Lower lobe of right lung (tissue), 2 donors: ENCODE data around the gene CNGA3. TPM values are rescaled to one million over a fixed set of nuclear protein-coding genes. Genes with fewer than 3 reads are reported as not detected.

ENCODE experiments used
- ATAC-seq, 2 donors: fragments of 200-7000 bp; cut with Tn5 transposase; one replicate each; pipeline ENCODE4 v1.9.1; 2020 to 2022; ENCODE audit warnings: mild to moderate bottlenecking in 2 of 2, moderate library complexity in 2 of 2
- DNase-seq: peaks from one replicate; pipeline ENCODE4 v3.0.0-alpha.2; 2020
- H3K27ac ChIP-seq: fragments of 200-600 bp; one replicate; pipeline ENCODE4 v1.8.0; 2022
- H3K27me3 ChIP-seq: fragments of 200-600 bp; one replicate; pipeline ENCODE4 v1.8.0; 2022; ENCODE audit warnings: low read depth
- H3K36me3 ChIP-seq: fragments of 200-600 bp; one replicate; pipeline ENCODE4 v1.8.0; 2022; ENCODE audit warnings: mild to moderate bottlenecking
- H3K4me1 ChIP-seq: fragments of 200-600 bp; one replicate; pipeline ENCODE4 v1.8.0; 2022
- H3K4me3 ChIP-seq: fragments of 200-600 bp; one replicate; pipeline ENCODE4 v1.8.0; 2022; ENCODE audit warnings: mild to moderate bottlenecking
- H3K9me3 ChIP-seq: fragments of 200-600 bp; one replicate; pipeline ENCODE4 v1.8.0; 2022
- CTCF ChIP-seq: fragments of 200-600 bp; IDR thresholded peaks from one replicate; pipeline ENCODE4 v1.8.0; 2022; ENCODE audit warnings: antibody characterized with exemption, mild to moderate bottlenecking
- intact Hi-C: fragments of 100-400 bp; cut with DNase I; formaldehyde crosslinking; loops from one replicate; pipeline ENCODE4 v1.11.0; 2022
- total RNA-seq: library from RNA; stranded (reverse); fragmentation: NEBNext Ultra II Directional; extraction: Animal tissue kit (Norgen Biotek cat#: 25700); gene quantifications from one replicate; pipeline ENCODE4 v1.2.1, GENCODE V29; 2021
- donor health status: DM: no; HTN: yes; CAD: no; lungs with severe emphysema.

CNGA3 gene
- total RNA-seq, 1 donor from 2014 or later: 0.18 TPM

- H3K9me3 ChIP-seq: peaks cover 3% of the 10 kb centered on the region
- H3K4me3 ChIP-seq: no peak overlapping the region
- ATAC-seq (no peak), DNase-seq (no peak)
- H3K27ac ChIP-seq: no peak overlapping the region
- no peaks in the 10 kb centered on the region for H3K27me3 ChIP-seq
- no peaks in the 10 kb centered on the region for H3K4me1 ChIP-seq
- intact Hi-C loops: no loop called here
- H3K36me3 ChIP-seq: no peaks in the 10 kb centered on the region
- TF ChIP-seq CTCF: no peak
Observed at GRCh38 chr2:98436734-98437133, 90.5 kb downstream of the CNGA3 start.

- Histone ChIP-seq H3K27ac (no peak overlapping the region), H3K9me3 (peaks cover 3% of the 10 kb centered on the region), H3K4me1 (no peaks in the 10 kb centered on the region), H3K4me3 (no peak overlapping the region), H3K36me3 (no peaks in the 10 kb centered on the region), H3K27me3 (no peaks in the 10 kb centered on the region)
- no peak for DNase-seq
- no peak for ATAC-seq
- no peak for TF ChIP-seq CTCF
- intact Hi-C loops: no loop called here
Observed at GRCh38 chr2:98438190-98439133, 92.2 kb downstream of the CNGA3 start.

- no peak for TF ChIP-seq CTCF
- DNase-seq (no peak), ATAC-seq (no peak)
- Histone ChIP-seq H3K27me3 (no peaks in the 10 kb centered on the region), H3K9me3 (peaks cover 3% of the 10 kb centered on the region), H3K36me3 (no peaks in the 10 kb centered on the region), H3K27ac (no peak overlapping the region), H3K4me3 (no peak overlapping the region), H3K4me1 (peaks cover 21% of the 10 kb centered on the region)
- intact Hi-C loops: no loop called here
Observed at GRCh38 chr2:98441706-98442450, 95.6 kb downstream of the CNGA3 start.

GRCh38 chr2:98442488-98442887 is 96.2 kb downstream of the CNGA3 start:
- H3K36me3 ChIP-seq: no peaks in the 10 kb centered on the region
- ATAC-seq (no peak), DNase-seq (no peak)
- no peak overlapping the region for H3K27ac ChIP-seq
- no peak for TF ChIP-seq CTCF
- intact Hi-C loops: no loop called here
- H3K27me3 ChIP-seq: no peaks in the 10 kb centered on the region
- H3K4me3 ChIP-seq: no peak overlapping the region
- H3K9me3 ChIP-seq: peaks cover 3% of the 10 kb centered on the region
- peaks cover 24% of the 10 kb centered on the region for H3K4me1 ChIP-seq

GRCh38 chr2:98444436-98445176 is 98.3 kb downstream of the CNGA3 start, which contains the start of gene INPP4A:
INPP4A (plus strand) TSS chr2:98444858; CDS start chr2:98520049, 75,191 bp downstream.
- DNase-seq (peak; percentile 85), ATAC-seq (peak; percentile 93 to 94)
- no peak for TF ChIP-seq CTCF
- Histone ChIP-seq H3K4me1 (peaks cover 24% of the 10 kb centered on the region), H3K27ac (peak within 1 kb of the TSS; percentile 82), H3K36me3 (no peaks in the 10 kb centered on the region), H3K9me3 (no peaks in the 10 kb centered on the region), H3K27me3 (no peaks in the 10 kb centered on the region), H3K4me3 (peak within 1 kb of the TSS; percentile 77)
- intact Hi-C loops: no loop called here
